D721Med (cell line): ENCODE results near the gene NPSR1.

ENCODE experiments used
- DNase-seq: peaks from one replicate; pipeline ENCODE4 v3.0.0; 2011; ENCODE audit warnings: low spot score; ENCODE audit not compliant: insufficient read length
- FAIRE-seq: peaks from 2 replicates; lab custom pipeline; 2011; peaks lifted over from hg19 to GRCh38; lab: Jason Lieb, UNC
- TF ChIP-seq, protein P1 (sequence below): IDR thresholded peaks from 2 replicates; pipeline ENCODE4 v1.5.1; 2012; ENCODE audit warnings: mild to moderate bottlenecking, control low read depth; ENCODE audit not compliant: insufficient read depth; ENCODE audit errors: missing control alignments

NPSR1 gene

DNA sequence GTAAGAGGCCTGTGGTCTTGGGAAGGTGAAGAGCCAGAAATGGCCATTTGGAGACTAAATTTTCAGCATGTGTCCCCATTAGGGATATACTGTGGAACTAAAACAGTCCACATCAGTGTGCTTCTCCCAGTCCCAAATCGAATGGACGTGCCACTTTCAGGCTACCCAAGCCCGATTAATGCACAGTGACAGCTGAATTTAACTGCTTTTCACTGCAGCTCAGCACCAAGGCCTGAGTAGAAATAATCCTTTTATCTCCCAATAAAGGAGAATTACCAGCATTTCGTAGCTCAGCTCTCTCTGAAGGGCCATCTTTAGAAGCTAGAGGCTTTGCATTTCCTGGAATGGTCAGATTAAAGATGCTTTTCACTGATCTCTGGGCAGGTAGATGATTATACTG is 183.3 kb downstream of the NPSR1 start:
- peak; percentile 40 for DNase-seq
- FAIRE-seq: peak; percentile 92

DNA sequence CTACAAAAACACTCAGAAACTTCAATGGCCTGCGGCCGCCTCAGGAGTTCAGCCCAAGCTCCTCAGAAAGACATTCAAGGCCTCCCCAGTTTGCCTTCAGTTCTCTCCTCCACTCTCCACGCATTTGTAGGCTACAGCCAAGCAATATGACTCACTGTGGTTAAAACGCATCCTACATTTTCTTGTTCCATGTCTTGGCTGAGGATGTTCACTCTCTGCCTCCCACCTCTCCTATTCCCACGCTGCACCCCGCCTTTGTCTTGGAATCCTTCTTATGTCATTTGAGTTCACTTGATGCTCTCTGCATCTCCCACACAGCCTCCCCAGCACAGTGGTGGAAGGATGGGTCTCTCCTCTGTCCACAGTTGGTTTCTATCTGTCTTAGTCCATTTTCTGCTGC is 184.8 kb downstream of the NPSR1 start:
- DNase-seq: no peak

More for the DNA sequence above, 183.3 kb downstream of the NPSR1 start:
- TF ChIP-seq, protein P1, sequence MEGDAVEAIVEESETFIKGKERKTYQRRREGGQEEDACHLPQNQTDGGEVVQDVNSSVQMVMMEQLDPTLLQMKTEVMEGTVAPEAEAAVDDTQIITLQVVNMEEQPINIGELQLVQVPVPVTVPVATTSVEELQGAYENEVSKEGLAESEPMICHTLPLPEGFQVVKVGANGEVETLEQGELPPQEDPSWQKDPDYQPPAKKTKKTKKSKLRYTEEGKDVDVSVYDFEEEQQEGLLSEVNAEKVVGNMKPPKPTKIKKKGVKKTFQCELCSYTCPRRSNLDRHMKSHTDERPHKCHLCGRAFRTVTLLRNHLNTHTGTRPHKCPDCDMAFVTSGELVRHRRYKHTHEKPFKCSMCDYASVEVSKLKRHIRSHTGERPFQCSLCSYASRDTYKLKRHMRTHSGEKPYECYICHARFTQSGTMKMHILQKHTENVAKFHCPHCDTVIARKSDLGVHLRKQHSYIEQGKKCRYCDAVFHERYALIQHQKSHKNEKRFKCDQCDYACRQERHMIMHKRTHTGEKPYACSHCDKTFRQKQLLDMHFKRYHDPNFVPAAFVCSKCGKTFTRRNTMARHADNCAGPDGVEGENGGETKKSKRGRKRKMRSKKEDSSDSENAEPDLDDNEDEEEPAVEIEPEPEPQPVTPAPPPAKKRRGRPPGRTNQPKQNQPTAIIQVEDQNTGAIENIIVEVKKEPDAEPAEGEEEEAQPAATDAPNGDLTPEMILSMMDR: no peak

GRCh38 chr7:34844406-34844805 is 186.4 kb downstream of the NPSR1 start:
- FAIRE-seq (no peak), DNase-seq (no peak)
- TF ChIP-seq, protein P1: no peak

More for the DNA sequence above, 184.8 kb downstream of the NPSR1 start:
- TF ChIP-seq, protein P1: no peak
- no peak for FAIRE-seq

GRCh38 chr7:34844936-34845665 is 187.1 kb downstream of the NPSR1 start:
- FAIRE-seq (no peak), DNase-seq (no peak)

DNA sequence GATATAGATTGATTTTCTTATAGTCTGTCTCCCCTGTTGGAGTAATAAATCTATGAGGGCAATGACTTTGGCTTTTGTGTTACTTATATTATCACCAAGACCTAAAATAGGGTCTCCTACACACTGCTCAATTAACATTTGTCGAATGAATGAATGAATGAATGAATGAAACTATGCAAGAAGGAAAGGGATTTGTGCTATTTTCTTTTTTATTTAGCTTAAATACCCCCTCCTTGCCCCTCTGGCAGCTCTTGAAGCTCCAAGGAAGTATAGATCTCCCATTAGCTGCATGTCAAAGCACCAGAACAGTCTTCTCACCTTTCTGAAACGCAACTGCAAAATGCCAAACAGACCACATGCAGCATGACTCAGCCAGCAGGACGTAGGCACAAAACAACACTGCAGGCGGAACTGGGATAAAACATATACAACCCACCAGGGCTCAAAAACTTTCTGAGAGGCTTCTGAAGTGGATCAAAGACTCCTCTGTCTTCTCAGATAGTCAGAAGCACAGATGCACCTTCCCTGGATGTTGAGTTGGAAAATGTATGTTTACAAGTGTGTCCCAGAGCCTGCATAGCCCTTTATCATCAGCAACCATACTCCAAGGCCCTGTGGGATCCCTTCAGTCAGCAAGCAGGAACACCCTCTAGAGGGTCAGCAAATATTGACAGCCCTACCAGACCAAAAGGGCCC is 187.8 kb downstream of the NPSR1 start:
- no peak for DNase-seq
- FAIRE-seq: no peak
- TF ChIP-seq, protein P1: no peak

More at GRCh38 chr7:34844936-34845665, 187.1 kb downstream of the NPSR1 start:
- TF ChIP-seq, protein P1: no peak

GRCh38 chr7:34846976-34847375 is 189.0 kb downstream of the NPSR1 start:
- FAIRE-seq: no peak
- no peak for DNase-seq
- TF ChIP-seq, protein P1: no peak
